GM12878 (cell line): ENCODE data around the gene ADISSP. TPM values are rescaled to one million over a fixed set of nuclear protein-coding genes. Genes with fewer than 3 reads are reported as not detected.

Source experiments
- ATAC-seq: fragments of 200-7000 bp; cut with Tn5 transposase; 3 replicates; pipeline ENCODE4 v1.9.1; 2020; ENCODE audit warnings: mild to moderate bottlenecking, moderate library complexity
- BruUV-seq: library from RNA; stranded (reverse); fragments of 400-500 nt; replicated peaks from 2 replicates; lab custom pipeline; 2021; lab: Mats Ljungman, UMichigan
- CTCF ChIA-PET: fragments of 300-600 bp; sonication (Branson Sonifier 250); formaldehyde crosslinking; extraction: SDS; loops from one replicate; lab custom pipeline; 2021; ENCODE audit warnings: inconsistent platforms; lab: Yijun Ruan, JAX
- POLR2A ChIA-PET: fragments of 350-600 bp; formaldehyde crosslinking; extraction: SDS; loops from one replicate; lab custom pipeline; 2021; ENCODE audit warnings: inconsistent platforms; lab: Charles Lee
- RAD21 ChIA-PET: fragments of 300-600 bp; sonication (Branson Sonifier 250); formaldehyde crosslinking; loops from one replicate; lab custom pipeline; 2023; ENCODE audit warnings: antibody characterized with exemption; ENCODE audit not compliant: unreplicated experiment; lab: Charles Lee
- SMC1A ChIA-PET: fragments of 300-600 bp; sonication (Branson Sonifier 250); formaldehyde crosslinking; loops from one replicate; lab custom pipeline; 2023; ENCODE audit not compliant: unreplicated experiment, uncharacterized antibody; lab: Charles Lee
- DNase-seq: peaks from one replicate; pipeline ENCODE4 v3.0.0-alpha.2; 2011; ENCODE audit warnings: low read depth, low spot score
- FAIRE-seq: peaks from 3 replicates; lab custom pipeline; 2011; peaks lifted over from hg19 to GRCh38; lab: Jason Lieb, UNC
- H2AFZ ChIP-seq: 2 replicates; pipeline ENCODE4 v1.6.0; 2011; ENCODE audit warnings: low read depth, low read length, control low read depth; ENCODE audit not compliant: control insufficient read depth
- H3K27ac ChIP-seq: 2 replicates; pipeline ENCODE4 v1.5.1; 2011; ENCODE audit warnings: control low read depth; ENCODE audit not compliant: control insufficient read depth, insufficient read depth
- H3K27me3 ChIP-seq, 2 experiments: replicated peaks in 1 of 2; 2 replicates each; pipeline versions ENCODE4 v1.6.0 to v1.6.1; 2011; ENCODE audit warnings: low read length in 1 of 2; ENCODE audit not compliant: control insufficient read depth in 2 of 2, insufficient read depth in 2 of 2
- H3K36me3 ChIP-seq, 2 experiments: 2 replicates each; pipeline ENCODE4 v1.5.1; 2011; ENCODE audit warnings: low read length in 1 of 2; ENCODE audit not compliant: control insufficient read depth in 2 of 2, insufficient read depth in 2 of 2
- H3K4me1 ChIP-seq: 2 replicates; pipeline ENCODE4 v1.6.1; 2011; ENCODE audit warnings: mild to moderate bottlenecking, low read length, moderate library complexity, mixed read lengths; ENCODE audit not compliant: control insufficient read depth, insufficient read depth
- H3K4me2 ChIP-seq: 2 replicates; pipeline ENCODE4 v1.6.0; 2011; ENCODE audit warnings: control low read depth; ENCODE audit not compliant: control insufficient read depth, insufficient read depth
- H3K4me3 ChIP-seq: fragments of 200-600 bp; sonication (generic); 2 replicates; pipeline ENCODE4 v1.5.1; 2016
- H3K79me2 ChIP-seq: 2 replicates; pipeline ENCODE4 v1.6.0; 2011; ENCODE audit warnings: low read length; ENCODE audit not compliant: control insufficient read depth, insufficient read depth
- H3K9ac ChIP-seq: 2 replicates; pipeline ENCODE4 v1.8.0; 2011; ENCODE audit warnings: low read length, control low read depth, mixed read lengths; ENCODE audit not compliant: control insufficient read depth, insufficient read depth
- H3K9me3 ChIP-seq: replicated peaks from 3 replicates; pipeline ENCODE4 v1.5.1; 2011; ENCODE audit warnings: mild to moderate bottlenecking, low read length; ENCODE audit not compliant: control insufficient read depth, insufficient read depth
- H4K20me1 ChIP-seq: 2 replicates; pipeline ENCODE4 v1.6.0; 2011; ENCODE audit not compliant: control insufficient read depth, insufficient read depth
- CHD1 ChIP-seq: IDR thresholded peaks from 2 replicates; pipeline ENCODE4 v1.6.1; 2012; ENCODE audit warnings: low read depth, low read length, improper control_type of control experiment
- HDGF ChIP-seq: fragments of 450-650 bp; IDR thresholded peaks from 2 replicates; pipeline ENCODE4 v1.6.1; 2016; ENCODE audit warnings: antibody characterized with exemption
- JUND ChIP-seq: IDR thresholded peaks from 2 replicates; pipeline ENCODE4 v1.6.1; 2012; ENCODE audit warnings: low read depth, mild to moderate bottlenecking, low read length, improper control_type of control experiment, moderate library complexity
- LARP7 ChIP-seq: fragments of 450-650 bp; IDR thresholded peaks from 2 replicates; pipeline ENCODE4 v1.6.1; 2017; ENCODE audit warnings: mild to moderate bottlenecking
- MXI1 ChIP-seq: fragments of 150-350 bp; IDR thresholded peaks from 2 replicates; pipeline ENCODE4 v1.6.1; 2011; ENCODE audit warnings: low read depth, mild to moderate bottlenecking, inconsistent platforms, low read length, improper control_type of control experiment
- PAX5 ChIP-seq: IDR thresholded peaks from 2 replicates; pipeline ENCODE4 v1.6.1; 2011; ENCODE audit warnings: low read depth, low read length, borderline replicate concordance
- POLR2A ChIP-seq: IDR thresholded peaks from 2 replicates; pipeline ENCODE4 v1.6.1; 2011; ENCODE audit warnings: low read depth, mild to moderate bottlenecking, low read length
- RB1 ChIP-seq: fragments of 450-650 bp; formaldehyde crosslinking; IDR thresholded peaks from 2 replicates; pipeline ENCODE4 v1.6.1; 2017; ENCODE audit warnings: mild to moderate bottlenecking, borderline replicate concordance
- SREBF1 ChIP-seq: IDR thresholded peaks from 2 replicates; pipeline ENCODE4 v1.6.1; 2012; ENCODE audit warnings: mild to moderate bottlenecking, low read length
- TCF7 ChIP-seq: IDR thresholded peaks from 2 replicates; pipeline ENCODE4 v1.6.1; 2014; ENCODE audit warnings: antibody characterized with exemption, borderline replicate concordance
- ZNF24 ChIP-seq: fragments of 450-650 bp; IDR thresholded peaks from 2 replicates; pipeline ENCODE4 v1.6.1; 2017; ENCODE audit warnings: antibody characterized with exemption, mild to moderate bottlenecking
- WGBS: methylation state at CpG from one replicate; pipeline ENCODE4 v1.1.6; 2016; ENCODE audit warnings: low lambda C conversion rate; ENCODE audit not compliant: insufficient replicate concordance, insufficient coverage; ENCODE audit errors: missing lambda C conversion rate; 5-methylcytosine and 5-hydroxymethylcytosine counted together
- in situ Hi-C: fragments of 300-500 bp; cut with MboI; formaldehyde crosslinking; loops from 9 replicates; pipeline ENCODE4 v1.14.3; 2018; ENCODE audit warnings: mixed read lengths
- intact Hi-C: fragments of 100-400 bp; cut with micrococcal nuclease; formaldehyde crosslinking; loops from one replicate; pipeline ENCODE4 v1.14.2; 2022; ENCODE audit not compliant: unreplicated experiment
- polyA plus RNA-seq, 11 experiments: library from polyadenylated mRNA; depleted of rRNA in 4 of 11; unstranded in 6 of 11; stranded (reverse) in 5 of 11; fragments of >200 nt; fragmentation: Nextera tagmentation in 4 of 11; fragmentation: Illumina TruSeq in 1 of 11; extraction: Ambion mirVana in 4 of 11; extraction: Trizol in 1 of 11; gene quantifications; 1 replicate in 1 of 11; 2 replicates in 10 of 11; pipeline versions ENCODE4 v1.2.1 to v1.2.3, GENCODE V29; 2011 to 2016; ENCODE audit warnings: inconsistent platforms in 2 of 11, missing spikeins in 2 of 11, low read depth in 1 of 11
- total RNA-seq, 4 experiments: library from RNA; depleted of rRNA in 3 of 4; stranded (reverse); fragments of >200 nt in 3 of 4; fragmentation: Illumina TruSeq in 1 of 4; extraction: Trizol in 1 of 4; gene quantifications; 2 replicates each; pipeline versions ENCODE4 v1.2.1 to v1.2.3, GENCODE V29; 2013 to 2021
- TF ChIP-seq, protein P1 (sequence below): fragments of 450-650 bp; formaldehyde crosslinking; IDR thresholded peaks from 2 replicates; pipeline ENCODE4 v1.4.0; 2022; ENCODE audit warnings: mild to moderate bottlenecking, moderate library complexity
- TF ChIP-seq, protein P2 (sequence below): fragments of 450-650 bp; IDR thresholded peaks from 2 replicates; pipeline ENCODE4 v1.6.1; 2017; ENCODE audit warnings: mild to moderate bottlenecking, low read depth, inconsistent platforms; ENCODE audit not compliant: poor library complexity, severe bottlenecking
- TF ChIP-seq, protein P3 (sequence below): fragments of 450-650 bp; IDR thresholded peaks from 2 replicates; pipeline ENCODE4 v1.6.1; 2017; ENCODE audit warnings: mild to moderate bottlenecking, moderate library complexity

The ADISSP gene
- total and polyA plus RNA-seq, 10 of the 15 experiments (the other 5 are each of a cell fraction or from before 2014, with no cell fraction given), result 0.80 to 96.3 (median 38.6) TPM

DNA sequence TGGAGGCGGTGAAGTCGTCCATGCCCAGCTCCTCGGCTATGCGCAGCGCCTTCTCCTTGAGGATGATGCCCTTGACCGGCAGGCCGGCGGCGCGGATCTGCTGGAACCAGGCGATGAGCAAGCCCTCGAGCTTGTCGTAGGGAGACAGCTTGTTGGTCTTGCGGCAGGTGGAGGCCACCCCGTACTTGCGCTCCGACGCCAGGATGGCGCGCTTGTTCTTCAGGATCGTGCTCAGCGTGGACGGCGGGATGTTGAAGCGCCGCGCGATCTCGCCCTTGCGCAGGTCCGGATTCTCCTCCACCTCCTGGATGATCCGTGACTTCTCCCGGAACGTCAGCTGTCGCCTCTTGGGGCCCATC is 18.6 kb upstream of the ADISSP start:
- H3K27me3 ChIP-seq, result no peaks in the 10 kb centered on the region
- peak overlapping the region; percentile 74 for H3K9ac ChIP-seq
- FAIRE-seq (no peak), ATAC-seq (peak; percentile 10; the same call in 2 of the 3 replicates), DNase-seq (no peak)
- in situ Hi-C loops (no loop called here), intact Hi-C loops (loop anchor here (2.0 to 10.0 kb wide), 3 partner anchors 69 to 296 kb away; partner anchors contain the start of gene RNF24)
- H3K27ac ChIP-seq, result peak overlapping the region; percentile 50
- peak overlapping the region; percentile 72 for H3K4me2 ChIP-seq
- H2AFZ ChIP-seq, result peak overlapping the region; percentile 55
- peaks cover 14% of the 10 kb centered on the region for H3K79me2 ChIP-seq
- H3K9me3 ChIP-seq, result no peaks in the 10 kb centered on the region
- RAD21 ChIA-PET, result interaction anchor here (1.0 to 5.2 kb wide), 12 partner anchors 9 to 299 kb away, joined by 3 to 31 read pairs (median 4); partner anchors contain the start of genes AP5S1 and CDC25B
- POLR2A ChIA-PET, result interaction anchor here (1.0 to 2.4 kb wide), 3 partner anchors 14 to 58 kb away, joined by 3 to 12 read pairs (median 5); partner anchors contain the start of gene AP5S1
- peaks cover 17% of the 10 kb centered on the region for H3K4me1 ChIP-seq
- H3K36me3 ChIP-seq, result no peaks in the 10 kb centered on the region
- SMC1A ChIA-PET, result interaction anchor here (0.8 to 4.6 kb wide), 5 partner anchors 9 to 299 kb away, joined by 3 to 43 read pairs (median 4); partner anchors contain the start of gene AP5S1
- CTCF ChIA-PET, result interaction anchor here (1.1 to 4.8 kb wide), 8 partner anchors 18 to 299 kb away, joined by 4 to 85 read pairs (median 10); partner anchors contain the start of genes ADISSP and AP5S1
- no peaks in the 10 kb centered on the region for H4K20me1 ChIP-seq
- WGBS, result 9% methylated on average over 33 of the region's 35 CpGs
- peak overlapping the region; percentile 82 for H3K4me3 ChIP-seq
- no TSS peak for BruUV-seq
- no peak for TF ChIP-seq ZNF24
- no peak for TF ChIP-seq CHD1
- TF ChIP-seq, protein P1, sequence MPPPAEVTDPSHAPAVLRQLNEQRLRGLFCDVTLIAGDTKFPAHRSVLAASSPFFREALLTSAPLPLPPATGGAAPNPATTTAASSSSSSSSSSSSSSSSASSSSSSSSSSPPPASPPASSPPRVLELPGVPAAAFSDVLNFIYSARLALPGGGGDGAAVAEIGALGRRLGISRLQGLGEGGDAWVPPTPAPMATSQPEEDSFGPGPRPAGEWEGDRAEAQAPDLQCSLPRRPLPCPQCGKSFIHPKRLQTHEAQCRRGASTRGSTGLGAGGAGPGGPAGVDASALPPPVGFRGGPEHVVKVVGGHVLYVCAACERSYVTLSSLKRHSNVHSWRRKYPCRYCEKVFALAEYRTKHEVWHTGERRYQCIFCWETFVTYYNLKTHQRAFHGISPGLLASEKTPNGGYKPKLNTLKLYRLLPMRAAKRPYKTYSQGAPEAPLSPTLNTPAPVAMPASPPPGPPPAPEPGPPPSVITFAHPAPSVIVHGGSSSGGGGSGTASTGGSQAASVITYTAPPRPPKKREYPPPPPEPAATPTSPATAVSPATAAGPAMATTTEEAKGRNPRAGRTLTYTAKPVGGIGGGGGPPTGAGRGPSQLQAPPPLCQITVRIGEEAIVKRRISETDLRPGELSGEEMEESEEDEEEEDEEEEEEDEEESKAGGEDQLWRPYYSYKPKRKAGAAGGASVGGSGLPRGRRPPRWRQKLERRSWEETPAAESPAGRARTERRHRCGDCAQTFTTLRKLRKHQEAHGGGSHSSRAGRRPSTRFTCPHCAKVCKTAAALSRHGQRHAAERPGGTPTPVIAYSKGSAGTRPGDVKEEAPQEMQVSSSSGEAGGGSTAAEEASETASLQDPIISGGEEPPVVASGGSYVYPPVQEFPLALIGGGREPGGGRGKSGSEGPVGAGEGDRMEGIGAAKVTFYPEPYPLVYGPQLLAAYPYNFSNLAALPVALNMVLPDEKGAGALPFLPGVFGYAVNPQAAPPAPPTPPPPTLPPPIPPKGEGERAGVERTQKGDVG (CRISPR knock-in tag), result no peak
- peak; percentile 54; the same call in 1 of the 2 replicates for TF ChIP-seq LARP7
- no peak for TF ChIP-seq JUND
- TF ChIP-seq TCF7, result no peak
- peak; percentile 57; the same call in 1 of the 2 replicates for TF ChIP-seq POLR2A
- TF ChIP-seq, protein P2, sequence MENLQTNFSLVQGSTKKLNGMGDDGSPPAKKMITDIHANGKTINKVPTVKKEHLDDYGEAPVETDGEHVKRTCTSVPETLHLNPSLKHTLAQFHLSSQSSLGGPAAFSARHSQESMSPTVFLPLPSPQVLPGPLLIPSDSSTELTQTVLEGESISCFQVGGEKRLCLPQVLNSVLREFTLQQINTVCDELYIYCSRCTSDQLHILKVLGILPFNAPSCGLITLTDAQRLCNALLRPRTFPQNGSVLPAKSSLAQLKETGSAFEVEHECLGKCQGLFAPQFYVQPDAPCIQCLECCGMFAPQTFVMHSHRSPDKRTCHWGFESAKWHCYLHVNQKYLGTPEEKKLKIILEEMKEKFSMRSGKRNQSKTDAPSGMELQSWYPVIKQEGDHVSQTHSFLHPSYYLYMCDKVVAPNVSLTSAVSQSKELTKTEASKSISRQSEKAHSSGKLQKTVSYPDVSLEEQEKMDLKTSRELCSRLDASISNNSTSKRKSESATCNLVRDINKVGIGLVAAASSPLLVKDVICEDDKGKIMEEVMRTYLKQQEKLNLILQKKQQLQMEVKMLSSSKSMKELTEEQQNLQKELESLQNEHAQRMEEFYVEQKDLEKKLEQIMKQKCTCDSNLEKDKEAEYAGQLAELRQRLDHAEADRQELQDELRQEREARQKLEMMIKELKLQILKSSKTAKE, result no peak
- no peak for TF ChIP-seq SREBF1
- no peak for TF ChIP-seq MXI1
- TF ChIP-seq RB1, result 0 out of 2 replicates have a peak, but pooled peaks have one; percentile 23
- 0 out of 2 replicates have a peak, but pooled peaks have one; percentile 33 for TF ChIP-seq HDGF
- TF ChIP-seq, protein P3, sequence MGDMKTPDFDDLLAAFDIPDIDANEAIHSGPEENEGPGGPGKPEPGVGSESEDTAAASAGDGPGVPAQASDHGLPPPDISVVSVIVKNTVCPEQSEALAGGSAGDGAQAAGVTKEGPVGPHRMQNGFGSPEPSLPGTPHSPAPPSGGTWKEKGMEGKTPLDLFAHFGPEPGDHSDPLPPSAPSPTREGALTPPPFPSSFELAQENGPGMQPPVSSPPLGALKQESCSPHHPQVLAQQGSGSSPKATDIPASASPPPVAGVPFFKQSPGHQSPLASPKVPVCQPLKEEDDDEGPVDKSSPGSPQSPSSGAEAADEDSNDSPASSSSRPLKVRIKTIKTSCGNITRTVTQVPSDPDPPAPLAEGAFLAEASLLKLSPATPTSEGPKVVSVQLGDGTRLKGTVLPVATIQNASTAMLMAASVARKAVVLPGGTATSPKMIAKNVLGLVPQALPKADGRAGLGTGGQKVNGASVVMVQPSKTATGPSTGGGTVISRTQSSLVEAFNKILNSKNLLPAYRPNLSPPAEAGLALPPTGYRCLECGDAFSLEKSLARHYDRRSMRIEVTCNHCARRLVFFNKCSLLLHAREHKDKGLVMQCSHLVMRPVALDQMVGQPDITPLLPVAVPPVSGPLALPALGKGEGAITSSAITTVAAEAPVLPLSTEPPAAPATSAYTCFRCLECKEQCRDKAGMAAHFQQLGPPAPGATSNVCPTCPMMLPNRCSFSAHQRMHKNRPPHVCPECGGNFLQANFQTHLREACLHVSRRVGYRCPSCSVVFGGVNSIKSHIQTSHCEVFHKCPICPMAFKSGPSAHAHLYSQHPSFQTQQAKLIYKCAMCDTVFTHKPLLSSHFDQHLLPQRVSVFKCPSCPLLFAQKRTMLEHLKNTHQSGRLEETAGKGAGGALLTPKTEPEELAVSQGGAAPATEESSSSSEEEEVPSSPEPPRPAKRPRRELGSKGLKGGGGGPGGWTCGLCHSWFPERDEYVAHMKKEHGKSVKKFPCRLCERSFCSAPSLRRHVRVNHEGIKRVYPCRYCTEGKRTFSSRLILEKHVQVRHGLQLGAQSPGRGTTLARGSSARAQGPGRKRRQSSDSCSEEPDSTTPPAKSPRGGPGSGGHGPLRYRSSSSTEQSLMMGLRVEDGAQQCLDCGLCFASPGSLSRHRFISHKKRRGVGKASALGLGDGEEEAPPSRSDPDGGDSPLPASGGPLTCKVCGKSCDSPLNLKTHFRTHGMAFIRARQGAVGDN, result no peak
- TF ChIP-seq PAX5, result no peak
